HepG2 (cell line): Measurements from ENCODE around the gene ARPC1A. TPM values are rescaled to one million over a fixed set of nuclear protein-coding genes. Genes with fewer than 3 reads are reported as not detected.

Experiments
- CREM ChIP-seq, 2 experiments: sonication (generic) in 1 of 2; formaldehyde crosslinking in 1 of 2; IDR thresholded peaks; 2 replicates each; pipeline versions ENCODE4 v1.4.0 to v1.6.1; 2016 to 2020; ENCODE audit warnings: antibody characterized with exemption in 1 of 2, mild to moderate bottlenecking in 1 of 2, missing genetic modification reagents in 1 of 2
- FOSL1 ChIP-seq: sonication (generic); formaldehyde crosslinking; IDR thresholded peaks from 2 replicates; pipeline ENCODE4 v1.9.0; 2021; ENCODE audit warnings: missing genetic modification reagents, borderline replicate concordance
- FOXK1 ChIP-seq: sonication (generic); formaldehyde crosslinking; IDR thresholded peaks from 2 replicates; pipeline ENCODE4 v1.4.0; 2020; ENCODE audit warnings: low read depth, missing genetic modification reagents, borderline replicate concordance
- JUNB ChIP-seq: sonication (generic); formaldehyde crosslinking; IDR thresholded peaks from 2 replicates; pipeline ENCODE4 v1.8.0; 2022; ENCODE audit warnings: missing genetic modification reagents, mild to moderate bottlenecking, borderline replicate concordance
- NR1H2 ChIP-seq: sonication (generic); formaldehyde crosslinking; IDR thresholded peaks from 2 replicates; pipeline ENCODE4 v1.8.1; 2022; ENCODE audit warnings: low read depth, missing genetic modification reagents, borderline replicate concordance
- RBFOX2 ChIP-seq: fragments of 200-400 bp; formaldehyde crosslinking; IDR thresholded peaks from 2 replicates; pipeline ENCODE4 v1.6.1; 2017; ENCODE audit warnings: low read depth, mild to moderate bottlenecking, low read length
- SNRNP70 ChIP-seq: fragments of 200-400 bp; formaldehyde crosslinking; IDR thresholded peaks from 2 replicates; pipeline ENCODE4 v1.6.1; 2017; ENCODE audit warnings: mild to moderate bottlenecking, low read depth, low read length, moderate library complexity
- SOX6 ChIP-seq, 2 experiments: fragments of 450-650 bp in 1 of 2; sonication (generic) in 1 of 2; formaldehyde crosslinking in 1 of 2; IDR thresholded peaks; 2 replicates each; pipeline versions ENCODE4 v1.4.0 to v1.6.1; 2017 to 2020; ENCODE audit warnings: antibody characterized with exemption in 1 of 2, mild to moderate bottlenecking in 1 of 2, missing genetic modification reagents in 1 of 2
- TRIM24 ChIP-seq: sonication (generic); formaldehyde crosslinking; IDR thresholded peaks from 2 replicates; pipeline ENCODE4 v1.8.0; 2022; ENCODE audit warnings: mild to moderate bottlenecking, missing genetic modification reagents
- ZKSCAN1 ChIP-seq: fragments of 150-350 bp; IDR thresholded peaks from 2 replicates; pipeline ENCODE4 v1.6.1; 2014; ENCODE audit warnings: low read length
- ZNF317 ChIP-seq: sonication (generic); formaldehyde crosslinking; IDR thresholded peaks from 2 replicates; pipeline ENCODE4 v1.5.0; 2020; ENCODE audit warnings: mild to moderate bottlenecking, missing genetic modification reagents
- ZNF569 ChIP-seq: sonication (generic); formaldehyde crosslinking; IDR thresholded peaks from 2 replicates; pipeline ENCODE4 v1.5.0; 2020; ENCODE audit warnings: mild to moderate bottlenecking, missing genetic modification reagents, moderate library complexity, borderline replicate concordance
- ZNF598 ChIP-seq: sonication (generic); formaldehyde crosslinking; IDR thresholded peaks from 2 replicates; pipeline ENCODE4 v1.5.1; 2020; ENCODE audit warnings: mild to moderate bottlenecking, missing genetic modification reagents, borderline replicate concordance
- ZNF850 ChIP-seq: sonication (generic); formaldehyde crosslinking; conservative IDR thresholded peaks from 2 replicates; pipeline ENCODE4 v1.9.0; 2021; ENCODE audit warnings: mild to moderate bottlenecking, missing genetic modification reagents
- polyA plus RNA-seq, 8 experiments: library from polyadenylated mRNA; depleted of rRNA in 3 of 8; stranded (reverse) in 7 of 8; unstranded in 1 of 8; fragments of >200 nt; fragmentation: Illumina TruSeq in 4 of 8; extraction: Trizol in 4 of 8; gene quantifications; 2 replicates each; pipeline versions ENCODE4 v1.2.1 to v1.2.3, GENCODE V29; 2011 to 2016; ENCODE audit warnings: low read depth in 4 of 8, missing spikeins in 1 of 8, mixed read lengths in 1 of 8; ENCODE audit not compliant: insufficient read depth in 1 of 8
- total RNA-seq, 5 experiments: library from RNA; depleted of rRNA; stranded (reverse); fragments of >200 nt; fragmentation: Illumina TruSeq; extraction: Trizol; gene quantifications; 2 replicates each; pipeline ENCODE4 v1.2.3, GENCODE V29; 2016; ENCODE audit warnings: low read depth in 1 of 5
- TF ChIP-seq, protein P1 (sequence below): sonication (generic); formaldehyde crosslinking; IDR thresholded peaks from 2 replicates; pipeline ENCODE4 v1.4.0; 2020; ENCODE audit warnings: missing genetic modification reagents, borderline replicate concordance
- TF ChIP-seq, protein P2 (sequence below): sonication (generic); formaldehyde crosslinking; IDR thresholded peaks from 2 replicates; pipeline ENCODE4 v1.8.0; 2022; ENCODE audit warnings: mild to moderate bottlenecking, missing genetic modification reagents; ENCODE audit not compliant: insufficient replicate concordance
- TF ChIP-seq, protein P3 (sequence below): sonication (generic); formaldehyde crosslinking; IDR thresholded peaks from 2 replicates; pipeline ENCODE4 v1.4.0; 2020; ENCODE audit warnings: missing genetic modification reagents
- TF ChIP-seq, protein P4 (sequence below): sonication (generic); formaldehyde crosslinking; IDR thresholded peaks from 2 replicates; pipeline ENCODE4 v1.4.0; 2020; ENCODE audit warnings: missing genetic modification reagents, mild to moderate bottlenecking, borderline replicate concordance
- TF ChIP-seq, protein P5 (sequence below): sonication (generic); formaldehyde crosslinking; IDR thresholded peaks from 2 replicates; pipeline ENCODE4 v1.4.0; 2020; ENCODE audit warnings: missing genetic modification reagents

ARPC1A gene
- total and polyA plus RNA-seq, 2 of the 13 experiments (the other 11 are each of a cell fraction or from before 2014, with no cell fraction given) = 44.3 to 88.5 TPM

DNA sequence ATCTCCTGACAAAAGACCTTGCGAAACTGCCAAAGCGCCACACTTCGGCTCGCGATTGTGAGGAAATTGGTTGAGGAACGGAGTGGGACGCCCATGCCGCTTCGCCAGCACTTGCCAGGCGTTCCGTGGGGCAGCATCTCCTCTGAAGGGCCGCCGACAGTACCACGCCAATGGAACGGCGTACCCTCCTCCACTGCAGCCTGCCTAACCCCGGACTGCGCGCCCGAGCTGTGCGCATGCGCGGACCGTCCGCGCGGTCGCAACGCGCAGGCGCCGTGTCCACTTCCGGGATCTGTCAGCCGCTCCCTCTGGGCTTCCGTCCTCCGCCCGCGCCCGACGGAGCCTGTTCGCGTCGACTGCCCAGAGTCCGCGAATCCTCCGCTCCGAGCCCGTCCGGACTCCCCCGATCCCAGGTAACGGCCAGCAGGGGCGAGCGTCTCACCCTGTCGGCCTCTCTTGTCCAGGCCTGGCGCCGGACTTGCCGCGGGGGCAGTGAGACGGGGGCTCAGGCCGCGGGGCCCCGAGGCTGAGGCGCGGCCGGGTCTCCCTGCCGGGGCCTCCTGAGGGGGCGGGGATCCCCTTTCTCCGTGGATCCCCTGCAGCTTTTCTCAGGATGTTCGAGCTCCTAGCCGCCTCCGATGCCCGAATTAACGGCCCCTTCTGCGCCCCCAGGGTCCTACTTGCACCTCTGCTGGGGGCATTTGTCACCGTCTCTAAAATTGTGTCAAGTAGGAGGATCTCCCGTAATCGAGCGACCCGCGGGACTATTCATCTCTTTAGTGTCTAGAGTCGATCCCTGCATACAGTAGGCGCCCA is at the start of gene ARPC1A (continued):
- TF ChIP-seq, protein P1, sequence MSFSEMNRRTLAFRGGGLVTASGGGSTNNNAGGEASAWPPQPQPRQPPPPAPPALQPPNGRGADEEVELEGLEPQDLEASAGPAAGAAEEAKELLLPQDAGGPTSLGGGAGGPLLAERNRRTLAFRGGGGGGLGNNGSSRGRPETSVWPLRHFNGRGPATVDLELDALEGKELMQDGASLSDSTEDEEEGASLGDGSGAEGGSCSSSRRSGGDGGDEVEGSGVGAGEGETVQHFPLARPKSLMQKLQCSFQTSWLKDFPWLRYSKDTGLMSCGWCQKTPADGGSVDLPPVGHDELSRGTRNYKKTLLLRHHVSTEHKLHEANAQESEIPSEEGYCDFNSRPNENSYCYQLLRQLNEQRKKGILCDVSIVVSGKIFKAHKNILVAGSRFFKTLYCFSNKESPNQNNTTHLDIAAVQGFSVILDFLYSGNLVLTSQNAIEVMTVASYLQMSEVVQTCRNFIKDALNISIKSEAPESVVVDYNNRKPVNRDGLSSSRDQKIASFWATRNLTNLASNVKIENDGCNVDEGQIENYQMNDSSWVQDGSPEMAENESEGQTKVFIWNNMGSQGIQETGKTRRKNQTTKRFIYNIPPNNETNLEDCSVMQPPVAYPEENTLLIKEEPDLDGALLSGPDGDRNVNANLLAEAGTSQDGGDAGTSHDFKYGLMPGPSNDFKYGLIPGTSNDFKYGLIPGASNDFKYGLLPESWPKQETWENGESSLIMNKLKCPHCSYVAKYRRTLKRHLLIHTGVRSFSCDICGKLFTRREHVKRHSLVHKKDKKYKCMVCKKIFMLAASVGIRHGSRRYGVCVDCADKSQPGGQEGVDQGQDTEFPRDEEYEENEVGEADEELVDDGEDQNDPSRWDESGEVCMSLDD (CRISPR knock-in tag) = 0 out of 2 replicates have a peak, but pooled peaks have one; percentile 49
- TF ChIP-seq CREM (IDR thresholded peaks at IDR 0.05) (no peak), CREM (CRISPR knock-in tag; IDR thresholded peaks at IDR 0.05) (no peak), FOSL1 (CRISPR knock-in tag) (no peak), JUNB (CRISPR knock-in tag) (no peak), TRIM24 (CRISPR knock-in tag) (no peak), ZNF598 (CRISPR knock-in tag) (peak; percentile 86; the same call in 1 of the 2 replicates), ZNF850 (CRISPR knock-in tag) (no peak), ZNF317 (CRISPR knock-in tag) (0 out of 2 replicates have a peak, but pooled peaks have one; percentile 47), NR1H2 (CRISPR knock-in tag) (no peak), ZKSCAN1 (no peak), FOXK1 (CRISPR knock-in tag) (0 out of 2 replicates have a peak, but pooled peaks have one; percentile 45), SOX6 (IDR thresholded peaks at IDR 0.05) (no peak), SOX6 (CRISPR knock-in tag; IDR thresholded peaks at IDR 0.05) (peak; percentile 60), SNRNP70 (no peak), RBFOX2 (peak; percentile 97), ZNF569 (CRISPR knock-in tag) (no peak)
- TF ChIP-seq, protein P2, sequence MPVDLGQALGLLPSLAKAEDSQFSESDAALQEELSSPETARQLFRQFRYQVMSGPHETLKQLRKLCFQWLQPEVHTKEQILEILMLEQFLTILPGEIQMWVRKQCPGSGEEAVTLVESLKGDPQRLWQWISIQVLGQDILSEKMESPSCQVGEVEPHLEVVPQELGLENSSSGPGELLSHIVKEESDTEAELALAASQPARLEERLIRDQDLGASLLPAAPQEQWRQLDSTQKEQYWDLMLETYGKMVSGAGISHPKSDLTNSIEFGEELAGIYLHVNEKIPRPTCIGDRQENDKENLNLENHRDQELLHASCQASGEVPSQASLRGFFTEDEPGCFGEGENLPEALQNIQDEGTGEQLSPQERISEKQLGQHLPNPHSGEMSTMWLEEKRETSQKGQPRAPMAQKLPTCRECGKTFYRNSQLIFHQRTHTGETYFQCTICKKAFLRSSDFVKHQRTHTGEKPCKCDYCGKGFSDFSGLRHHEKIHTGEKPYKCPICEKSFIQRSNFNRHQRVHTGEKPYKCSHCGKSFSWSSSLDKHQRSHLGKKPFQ (CRISPR knock-in tag) = no peak
- TF ChIP-seq, protein P3, sequence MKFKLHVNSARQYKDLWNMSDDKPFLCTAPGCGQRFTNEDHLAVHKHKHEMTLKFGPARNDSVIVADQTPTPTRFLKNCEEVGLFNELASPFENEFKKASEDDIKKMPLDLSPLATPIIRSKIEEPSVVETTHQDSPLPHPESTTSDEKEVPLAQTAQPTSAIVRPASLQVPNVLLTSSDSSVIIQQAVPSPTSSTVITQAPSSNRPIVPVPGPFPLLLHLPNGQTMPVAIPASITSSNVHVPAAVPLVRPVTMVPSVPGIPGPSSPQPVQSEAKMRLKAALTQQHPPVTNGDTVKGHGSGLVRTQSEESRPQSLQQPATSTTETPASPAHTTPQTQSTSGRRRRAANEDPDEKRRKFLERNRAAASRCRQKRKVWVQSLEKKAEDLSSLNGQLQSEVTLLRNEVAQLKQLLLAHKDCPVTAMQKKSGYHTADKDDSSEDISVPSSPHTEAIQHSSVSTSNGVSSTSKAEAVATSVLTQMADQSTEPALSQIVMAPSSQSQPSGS (CRISPR knock-in tag) = peak; percentile 70; the same call in 1 of the 2 replicates
- TF ChIP-seq, protein P4, sequence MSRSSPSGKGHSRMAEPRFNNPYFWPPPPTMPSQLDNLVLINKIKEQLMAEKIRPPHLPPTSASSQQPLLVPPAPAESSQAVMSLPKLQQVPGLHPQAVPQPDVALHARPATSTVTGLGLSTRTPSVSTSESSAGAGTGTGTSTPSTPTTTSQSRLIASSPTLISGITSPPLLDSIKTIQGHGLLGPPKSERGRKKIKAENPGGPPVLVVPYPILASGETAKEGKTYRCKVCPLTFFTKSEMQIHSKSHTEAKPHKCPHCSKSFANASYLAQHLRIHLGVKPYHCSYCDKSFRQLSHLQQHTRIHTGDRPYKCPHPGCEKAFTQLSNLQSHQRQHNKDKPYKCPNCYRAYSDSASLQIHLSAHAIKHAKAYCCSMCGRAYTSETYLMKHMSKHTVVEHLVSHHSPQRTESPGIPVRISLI (CRISPR knock-in tag) = no peak
- TF ChIP-seq, protein P5, sequence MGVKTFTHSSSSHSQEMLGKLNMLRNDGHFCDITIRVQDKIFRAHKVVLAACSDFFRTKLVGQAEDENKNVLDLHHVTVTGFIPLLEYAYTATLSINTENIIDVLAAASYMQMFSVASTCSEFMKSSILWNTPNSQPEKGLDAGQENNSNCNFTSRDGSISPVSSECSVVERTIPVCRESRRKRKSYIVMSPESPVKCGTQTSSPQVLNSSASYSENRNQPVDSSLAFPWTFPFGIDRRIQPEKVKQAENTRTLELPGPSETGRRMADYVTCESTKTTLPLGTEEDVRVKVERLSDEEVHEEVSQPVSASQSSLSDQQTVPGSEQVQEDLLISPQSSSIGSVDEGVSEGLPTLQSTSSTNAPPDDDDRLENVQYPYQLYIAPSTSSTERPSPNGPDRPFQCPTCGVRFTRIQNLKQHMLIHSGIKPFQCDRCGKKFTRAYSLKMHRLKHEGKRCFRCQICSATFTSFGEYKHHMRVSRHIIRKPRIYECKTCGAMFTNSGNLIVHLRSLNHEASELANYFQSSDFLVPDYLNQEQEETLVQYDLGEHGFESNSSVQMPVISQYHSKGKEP = 0 out of 2 replicates have a peak, but pooled peaks have one; percentile 38
